Stimulated activated CD8-positive, alpha-beta memory T cell treated with anti-CD3 and anti-CD28 coated beads, Interleukin-2, amount 100 ng/mL, for 48 hours (primary cell): ENCODE data around the gene TCEAL2.
"Not testable (repeated sequence)": the region's sequence is repeated elsewhere in the genome, so short reads cannot be mapped to it uniquely, and the experiment has no call there.

ENCODE experiments used
- DNase-seq, 2 donors: peaks; one replicate each; pipeline ENCODE4 v3.0.0-alpha.2; 2020; ENCODE audit warnings: low read depth in 2 of 2

The TCEAL2 gene

DNA sequence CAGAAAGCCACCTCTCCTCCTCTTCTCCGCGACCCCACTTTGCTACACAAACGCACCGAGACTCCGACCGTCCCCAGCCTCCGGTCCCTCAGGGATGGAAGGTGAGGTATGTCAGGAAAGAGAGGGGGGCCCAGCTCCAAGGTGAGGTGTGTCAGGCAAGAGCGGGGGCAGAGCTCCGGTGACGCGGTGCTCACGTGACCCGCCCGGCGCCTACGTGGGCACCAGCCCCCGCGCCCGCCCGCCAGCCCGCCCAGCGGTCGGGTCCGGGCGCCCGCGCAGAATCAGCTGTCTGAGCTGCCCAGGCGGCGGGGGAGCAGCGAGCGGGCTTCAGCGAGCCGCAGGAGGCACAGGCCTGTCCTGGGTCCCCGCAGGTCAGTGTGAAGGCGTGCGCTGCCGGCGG is at the start of gene TCEAL2:
Gene TCEAL2, plus strand, starts transcription at position 244 of the 400 bp plus-strand sequence. CDS start 1,152 bp downstream, outside the sequence.
- DNase-seq, result not testable (repeated sequence)

DNA sequence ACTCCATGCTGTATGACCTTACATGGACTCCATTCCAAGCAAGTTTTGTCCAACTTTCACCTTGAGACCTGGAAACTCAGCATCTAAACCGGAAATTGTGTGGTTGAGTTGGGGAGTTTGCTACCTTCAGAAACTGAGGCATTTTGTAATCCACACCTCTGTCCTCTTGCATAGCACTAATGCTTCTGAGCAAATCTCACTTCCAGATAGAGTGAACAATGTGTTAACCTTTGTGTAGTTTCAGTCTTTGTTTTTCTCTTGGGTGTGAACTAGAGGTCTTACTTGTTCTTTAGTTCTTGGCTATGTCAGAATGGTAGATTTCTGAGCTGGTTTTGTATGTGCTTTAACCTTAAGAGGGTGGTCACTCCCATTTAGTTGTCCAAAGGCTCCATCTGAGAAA is 48.1 kb upstream of the TCEAL2 start:
- DNase-seq, result no peak

GRCh38 chrX:102085706-102086105 is 39.8 kb upstream of the TCEAL2 start:
- no peak for DNase-seq

- DNase-seq, result no peak
These were observed 12.1 kb upstream of the TCEAL2 start for GRCh38 chrX:102113367-102113766.

- no peak for DNase-seq
These were observed 9.7 kb upstream of the TCEAL2 start for GRCh38 chrX:102115748-102116147.

- DNase-seq, result not testable (repeated sequence)
These were observed 465 bp upstream of the TCEAL2 start for GRCh38 chrX:102125014-102125413.

DNA sequence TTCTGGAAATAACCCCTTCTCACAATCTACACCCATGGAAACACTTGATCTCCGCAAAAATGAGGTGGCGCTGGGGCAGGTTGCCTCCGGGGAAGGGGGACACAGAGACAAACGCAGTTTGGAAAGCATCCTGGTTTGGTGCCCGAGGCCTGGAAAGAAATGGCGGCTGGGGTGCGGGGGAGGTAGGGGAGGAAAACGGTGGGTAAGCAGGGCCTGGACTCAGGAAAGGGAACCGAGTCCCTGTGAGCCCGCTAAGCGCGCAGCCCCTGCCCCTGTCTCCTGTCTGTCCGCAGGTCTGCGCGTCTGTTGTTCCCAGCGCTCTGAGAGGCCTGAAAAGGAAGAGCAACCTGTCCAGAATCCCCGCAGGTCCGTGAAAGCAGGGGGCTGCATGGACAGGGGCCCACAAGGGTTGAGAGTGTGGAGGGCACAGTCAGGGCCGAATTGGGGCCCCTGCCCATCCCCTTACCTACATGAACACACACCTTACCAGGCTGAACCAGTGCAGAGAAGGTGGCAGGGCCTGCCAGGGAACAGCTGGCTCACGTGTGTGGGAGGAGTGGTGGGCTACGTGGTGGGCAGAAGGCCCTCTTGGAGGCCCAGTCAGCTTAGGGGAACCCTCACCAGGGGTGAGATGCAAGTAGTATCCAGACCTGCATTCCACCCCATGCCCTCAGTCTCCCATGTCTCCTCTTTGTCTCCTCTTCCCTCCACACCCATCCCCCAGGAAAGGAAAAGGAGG is 770 bp downstream of the TCEAL2 start:
- not testable (repeated sequence) for DNase-seq

- no peak for DNase-seq
These were observed 1.4 kb downstream of the TCEAL2 start for GRCh38 chrX:102126863-102127262.

DNA sequence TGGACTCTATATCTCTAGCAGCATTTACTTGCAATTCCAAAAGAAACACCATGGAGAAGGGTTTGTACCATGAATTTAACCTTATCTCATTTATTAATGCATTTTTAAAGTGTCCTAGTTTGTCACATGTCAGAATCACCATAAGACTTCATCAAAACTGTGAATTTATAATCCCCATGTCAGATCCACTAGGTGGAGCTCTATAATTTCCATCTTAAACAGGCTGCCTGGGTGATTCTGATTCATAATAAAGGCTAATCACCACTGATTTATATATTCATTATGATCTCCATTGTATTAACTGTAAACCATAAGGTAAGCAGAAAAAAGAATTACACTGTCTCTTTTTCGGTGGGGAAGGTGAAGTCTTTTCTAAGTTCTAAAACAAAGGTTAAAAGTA is 4.0 kb downstream of the TCEAL2 start:
- no peak for DNase-seq

DNA sequence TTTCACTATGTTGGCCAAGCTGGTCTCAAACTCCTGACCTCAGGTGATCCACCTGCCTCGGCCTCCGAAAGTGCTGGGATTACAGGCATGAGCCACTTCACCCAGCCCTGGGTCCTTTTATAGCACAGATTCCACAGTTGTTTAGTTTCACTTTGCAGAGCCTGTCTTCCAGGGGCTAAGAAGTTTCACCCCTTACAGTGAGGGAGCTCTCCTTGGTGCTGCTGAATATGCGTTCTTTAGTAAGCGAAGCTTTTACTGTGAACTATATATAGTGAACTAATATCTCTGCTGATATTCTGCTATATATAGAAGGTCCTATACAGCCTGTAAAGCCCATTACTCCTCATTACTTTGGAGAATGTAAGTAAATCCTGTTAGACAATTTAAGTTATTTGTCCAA is 12.6 kb downstream of the TCEAL2 start:
- DNase-seq, result no peak

DNA sequence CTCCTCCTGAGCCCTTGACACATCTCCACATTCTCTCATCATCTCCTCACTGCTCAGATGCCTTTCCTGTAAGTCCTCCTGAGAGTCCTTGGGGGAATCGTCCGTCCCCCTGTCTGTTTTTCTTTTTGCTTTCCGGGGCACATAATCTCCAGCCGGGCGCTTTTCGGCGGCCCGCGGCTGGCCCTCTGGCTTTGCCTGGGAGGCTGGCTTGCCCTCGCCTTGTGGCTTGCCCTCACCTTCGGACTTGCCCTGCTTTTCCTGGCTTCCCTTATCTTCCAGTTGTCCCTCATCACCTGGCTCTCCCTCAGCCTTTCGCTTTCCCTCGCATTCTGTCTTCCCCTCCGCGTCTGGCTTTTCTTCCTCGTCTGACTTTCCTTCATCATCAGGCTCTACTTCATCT is 15.4 kb downstream of the TCEAL2 start:
- DNase-seq, result not testable (repeated sequence)

- DNase-seq, result not testable (repeated sequence)
These were observed 16.2 kb downstream of the TCEAL2 start for GRCh38 chrX:102141631-102142030.

GRCh38 chrX:102142274-102142673 is 16.8 kb downstream of the TCEAL2 start, which contains the start of gene TCEAL6:
TCEAL6 (minus strand) TSS chrX:102142481.
- not testable (repeated sequence) for DNase-seq

- no peak for DNase-seq
These were observed 28.9 kb downstream of the TCEAL2 start for GRCh38 chrX:102154218-102154860.

- peak in 1 of 2 donors; percentile 3 for DNase-seq
These were observed 29.7 kb downstream of the TCEAL2 start for GRCh38 chrX:102154900-102155805.

- DNase-seq, result peak; percentile 8 to 9
These were observed 30.3 kb downstream of the TCEAL2 start, which contains the start of gene BEX5 for GRCh38 chrX:102155806-102156179. BEX5 (minus strand) TSS chrX:102155977; CDS start chrX:102154265, 1,712 bp downstream.
